Right hindlimb (tissue), 1 donor: ENCODE data around the gene LIN28B.
"Not testable (repeated sequence)": the region's sequence is repeated elsewhere in the genome, so short reads cannot be mapped to it uniquely, and the experiment has no call there.

Experiments used
- DNase-seq: peaks from one replicate; pipeline ENCODE4 v3.0.0-alpha.2; 2018

The LIN28B gene

GRCh38 chr6:104957301-104958177 lies 632 bp downstream of the LIN28B start:
- DNase-seq = no peak

- no peak for DNase-seq
Observed at GRCh38 chr6:104958178-104959025, 1.5 kb downstream of the LIN28B start.

GRCh38 chr6:104959026-104959858 lies 2.3 kb downstream of the LIN28B start:
- no peak for DNase-seq

- no peak for DNase-seq
Observed at GRCh38 chr6:104969108-104969507, 12.2 kb downstream of the LIN28B start.

GRCh38 chr6:104969785-104970581 lies 13.1 kb downstream of the LIN28B start:
- DNase-seq = no peak

- DNase-seq = no peak
Observed at GRCh38 chr6:104973404-104973803, 16.5 kb downstream of the LIN28B start.

GRCh38 chr6:104983296-104983695 lies 26.4 kb downstream of the LIN28B start:
- no peak for DNase-seq

GRCh38 chr6:104983776-104984175 lies 26.9 kb downstream of the LIN28B start:
- no peak for DNase-seq

GRCh38 chr6:104984831-104985230 lies 27.9 kb downstream of the LIN28B start:
- no peak for DNase-seq

GRCh38 chr6:104985875-104986274 lies 29.0 kb downstream of the LIN28B start:
- not testable (repeated sequence) for DNase-seq

- no peak for DNase-seq
Observed at GRCh38 chr6:104986625-104987024, 29.7 kb downstream of the LIN28B start.

- no peak for DNase-seq
Observed at GRCh38 chr6:104987218-104987617, 30.3 kb downstream of the LIN28B start.

- DNase-seq = no peak
Observed at GRCh38 chr6:104990085-104990484, 33.2 kb downstream of the LIN28B start.

- not testable (repeated sequence) for DNase-seq
Observed at GRCh38 chr6:104991062-104991461, 34.2 kb downstream of the LIN28B start.

GRCh38 chr6:104993576-104993975 lies 36.7 kb downstream of the LIN28B start:
- not testable (repeated sequence) for DNase-seq

GRCh38 chr6:104995989-104996617 lies 39.2 kb downstream of the LIN28B start:
- DNase-seq = no peak

GRCh38 chr6:105001063-105001462 lies 44.2 kb downstream of the LIN28B start:
- DNase-seq = no peak

GRCh38 chr6:105001906-105002305 lies 45.0 kb downstream of the LIN28B start:
- no peak for DNase-seq

GRCh38 chr6:105005451-105005850 lies 48.5 kb downstream of the LIN28B start:
- DNase-seq = no peak

GRCh38 chr6:105013459-105013858 lies 56.6 kb downstream of the LIN28B start:
- not testable (repeated sequence) for DNase-seq

GRCh38 chr6:105014448-105014847 lies 57.5 kb downstream of the LIN28B start:
- no peak for DNase-seq
